Activated CD8-positive, alpha-beta T cell treated with anti-CD3 and anti-CD28 coated beads for 36 hours (primary cell): ENCODE results near the gene UBXN6. TPM values are rescaled to one million over a fixed set of nuclear protein-coding genes. Genes with fewer than 3 reads are reported as not detected.

Experiments used
- ATAC-seq: fragments of 200-7000 bp; cut with Tn5 transposase; one replicate; pipeline ENCODE4 v1.10.0; 2021; ENCODE audit warnings: mild to moderate bottlenecking, moderate library complexity
- CTCF ChIA-PET: fragments of 350-600 bp; sonication (Branson Sonifier 250); formaldehyde crosslinking; loops from one replicate; lab custom pipeline; 2021; ENCODE audit warnings: antibody characterized with exemption; lab: Charles Lee
- POLR2A ChIA-PET: fragments of 350-600 bp; sonication (Branson Sonifier 250); formaldehyde crosslinking; loops from one replicate; lab custom pipeline; 2021; ENCODE audit warnings: antibody characterized with exemption; lab: Charles Lee
- DNase-seq: peaks from one replicate; pipeline ENCODE4 v3.0.0-alpha.2; 2020
- H3K27ac Mint-ChIP-seq: one replicate; pipeline ENCODE4 v1.8.0; 2021; ENCODE audit warnings: mild to moderate bottlenecking, mixed read lengths
- H3K27me3 Mint-ChIP-seq: one replicate; pipeline ENCODE4 v1.8.0; 2021; ENCODE audit warnings: mixed read lengths
- H3K36me3 Mint-ChIP-seq: one replicate; pipeline ENCODE4 v1.8.0; 2021; ENCODE audit warnings: low read depth, mixed read lengths
- H3K4me1 Mint-ChIP-seq: one replicate; pipeline ENCODE4 v1.8.0; 2021; ENCODE audit warnings: low read depth, mixed read lengths
- H3K4me3 Mint-ChIP-seq: one replicate; pipeline ENCODE4 v1.8.0; 2021; ENCODE audit warnings: mild to moderate bottlenecking, moderate library complexity, mixed read lengths
- H3K9me3 Mint-ChIP-seq: one replicate; pipeline ENCODE4 v1.8.0; 2021; ENCODE audit warnings: mixed read lengths
- CTCF ChIP-seq: fragments of 200-600 bp; IDR thresholded peaks from one replicate; pipeline ENCODE4 v1.8.0; 2022; ENCODE audit warnings: antibody characterized with exemption, mild to moderate bottlenecking
- intact Hi-C: fragments of 100-400 bp; cut with micrococcal nuclease; formaldehyde crosslinking; loops from one replicate; pipeline ENCODE4 v1.10.0; 2022
- total RNA-seq, 2 experiments: library from RNA; stranded (reverse); gene quantifications; one replicate each; pipeline ENCODE4 v1.2.3, GENCODE V29; 2021

Gene UBXN6
- total RNA-seq, 2 experiments from 2014 or later, result 35.8 to 36.5 TPM

DNA sequence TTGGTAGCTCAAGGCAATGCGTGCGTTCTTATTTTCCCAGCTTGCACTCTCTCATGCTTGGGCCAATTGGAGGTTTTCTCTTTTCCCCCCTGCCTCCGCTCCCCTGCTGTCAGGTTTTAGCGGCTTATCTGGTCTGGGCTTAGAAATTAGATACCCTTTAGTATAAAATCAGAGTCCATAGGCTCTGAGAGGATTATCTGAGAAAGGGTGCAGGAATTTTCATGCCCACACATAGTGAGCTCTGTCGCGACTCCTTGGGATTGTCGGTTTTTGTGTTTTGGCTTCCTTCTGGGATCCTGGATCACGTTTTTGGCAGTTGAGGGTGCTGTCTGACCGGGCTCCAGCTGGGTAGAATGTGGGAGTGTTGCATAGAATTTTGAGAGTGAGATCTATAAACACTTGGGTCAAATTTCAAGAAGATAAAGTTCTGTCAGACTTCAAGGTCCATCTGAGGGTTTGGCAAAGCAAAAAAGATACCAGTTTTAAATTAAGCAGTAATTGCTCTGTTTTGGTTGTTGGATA, 42.7 kb downstream of the UBXN6 start:
- Mint-ChIP-seq H3K36me3 (peaks cover 45% of the 10 kb centered on the region), H3K4me1 (peaks cover 4% of the 10 kb centered on the region), H3K4me3 (no peak overlapping the region), H3K27ac (no peak overlapping the region), H3K27me3 (no peaks in the 10 kb centered on the region), H3K9me3 (no peaks in the 10 kb centered on the region)
- DNase-seq, result no peak
- TF ChIP-seq CTCF, result no peak
- ChIA-PET CTCF (no interaction called here), POLR2A (interaction anchor here (1.0 to 5.9 kb wide), 4 partner anchors 8 to 125 kb away, joined by 3 to 24 read pairs (median 14); partner anchors contain the start of gene LRG1)
- no peak for ATAC-seq
- intact Hi-C loops, result no loop called here

- ChIA-PET CTCF (no interaction called here), POLR2A (interaction anchor here (0.7 to 5.9 kb wide), 5 partner anchors 9 to 182 kb away, joined by 3 to 24 read pairs (median 5); partner anchors contain the start of gene LRG1)
- intact Hi-C loops, result no loop called here
- ATAC-seq (no peak), DNase-seq (no peak)
- Mint-ChIP-seq H3K9me3 (no peaks in the 10 kb centered on the region), H3K4me3 (no peak overlapping the region), H3K4me1 (peaks cover 4% of the 10 kb centered on the region), H3K27me3 (no peaks in the 10 kb centered on the region), H3K27ac (no peak overlapping the region), H3K36me3 (peaks cover 49% of the 10 kb centered on the region)
- TF ChIP-seq CTCF, result no peak
These were observed 43.3 kb downstream of the UBXN6 start for GRCh38 chr19:4414144-4414799.

DNA sequence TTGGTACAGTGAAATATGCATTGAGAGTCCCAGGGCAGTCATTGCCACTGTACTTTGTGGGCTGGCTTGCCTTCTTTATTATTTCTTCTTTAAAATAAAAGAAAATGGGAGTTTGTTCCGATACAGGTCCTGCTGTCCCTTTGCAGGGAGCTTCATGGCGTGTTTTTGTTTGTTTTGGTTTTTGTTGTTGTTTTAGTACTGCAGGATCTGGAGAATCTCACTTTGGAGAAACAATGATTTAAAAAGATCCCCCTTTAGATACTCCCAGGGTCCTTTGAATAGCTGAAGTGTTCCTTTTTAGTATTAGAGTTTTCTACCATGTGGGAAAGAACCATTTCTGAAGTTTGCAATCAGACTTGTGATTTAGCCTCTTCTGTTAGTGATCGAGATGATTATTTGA, 44.0 kb downstream of the UBXN6 start:
- Mint-ChIP-seq H3K4me1 (peaks cover 7% of the 10 kb centered on the region), H3K9me3 (no peaks in the 10 kb centered on the region), H3K36me3 (peaks cover 54% of the 10 kb centered on the region), H3K4me3 (no peak overlapping the region), H3K27ac (no peak overlapping the region), H3K27me3 (no peaks in the 10 kb centered on the region)
- intact Hi-C loops, result no loop called here
- no peak for ATAC-seq
- no peak for TF ChIP-seq CTCF
- ChIA-PET CTCF (interaction anchor here (0.9 kb wide), 1 partner anchor 273 kb away, joined by 3 read pairs; no protein-coding TSS in a partner anchor), POLR2A (interaction anchor here (0.7 to 5.9 kb wide), 4 partner anchors 9 to 182 kb away, joined by 3 to 24 read pairs (median 16); partner anchors contain the start of gene CHAF1A)
- no peak for DNase-seq

DNA sequence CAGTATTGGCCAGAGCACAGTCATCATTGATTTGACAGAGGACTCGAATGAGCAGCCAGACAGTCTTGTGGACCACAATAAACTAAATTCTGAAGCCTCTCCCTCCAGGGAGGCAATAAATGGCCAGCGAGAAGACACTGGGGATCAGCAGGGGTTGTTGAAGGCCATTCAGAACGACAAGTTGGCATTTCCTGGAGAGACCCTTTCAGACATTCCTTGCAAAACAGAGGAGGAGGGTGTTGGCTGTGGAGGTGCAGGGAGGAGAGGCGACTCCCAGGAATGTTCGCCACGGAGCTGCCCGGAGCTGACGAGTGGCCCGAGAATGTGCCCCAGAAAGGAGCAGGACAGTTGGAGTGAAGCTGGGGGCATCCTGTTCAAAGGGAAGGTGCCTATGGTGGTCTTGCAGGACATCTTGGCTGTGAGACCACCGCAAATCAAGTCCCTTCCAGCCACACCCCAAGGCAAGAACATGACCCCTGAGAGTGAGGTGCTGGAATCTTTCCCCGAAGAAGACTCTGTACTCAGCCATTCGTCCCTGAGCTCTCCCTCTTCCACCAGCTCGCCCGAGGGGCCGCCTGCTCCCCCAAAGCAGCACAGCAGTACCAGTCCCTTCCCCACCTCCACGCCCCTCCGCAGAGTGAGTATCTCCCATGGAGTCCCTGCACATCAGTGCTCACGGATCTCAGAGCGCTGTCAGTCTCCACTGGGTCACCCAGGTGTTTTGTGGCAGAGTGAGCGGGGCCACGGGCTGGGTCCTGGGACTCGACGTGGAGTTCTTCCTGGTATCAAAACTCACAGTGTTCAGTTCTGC, 48.3 kb downstream of the UBXN6 start:
- CTCF ChIA-PET, result no interaction called here
- no peak overlapping the region for H3K4me3 Mint-ChIP-seq
- H3K9me3 Mint-ChIP-seq, result no peaks in the 10 kb centered on the region
- no peak for TF ChIP-seq CTCF
- peaks cover 18% of the 10 kb centered on the region for H3K4me1 Mint-ChIP-seq
- DNase-seq, result no peak
- POLR2A ChIA-PET, result interaction anchor here (0.7 to 5.9 kb wide), 3 partner anchors 14 to 39 kb away, joined by 3 to 24 read pairs (median 5); no protein-coding TSS in a partner anchor
- no peak overlapping the region for H3K27ac Mint-ChIP-seq
- ATAC-seq, result no peak
- no peaks in the 10 kb centered on the region for H3K27me3 Mint-ChIP-seq
- peaks cover 61% of the 10 kb centered on the region for H3K36me3 Mint-ChIP-seq
- intact Hi-C loops, result no loop called here
